Coronary artery (tissue), 2 donors: ENCODE data around the gene PHAF1.
A peak's percentile ranks its signal among the peaks of the same experiment; 100 is the strongest.

Source experiments
- DNase-seq: peaks from one replicate; pipeline ENCODE4 v3.0.0-alpha.2; 2017; ENCODE audit warnings: low spot score
- H3K27ac ChIP-seq, 2 donors: fragments of 200-600 bp; sonication (generic); one replicate each; pipeline ENCODE4 v1.5.1; 2016 to 2019
- H3K4me3 ChIP-seq: fragments of 200-600 bp; sonication (generic); 2 replicates; pipeline ENCODE4 v1.5.1; 2016; ENCODE audit warnings: mild to moderate bottlenecking, moderate library complexity
- CTCF ChIP-seq: fragments of 200-600 bp; sonication (generic); IDR thresholded peaks from one replicate; pipeline ENCODE4 v1.5.1; 2019; ENCODE audit warnings: antibody characterized with exemption

Gene PHAF1

GRCh38 chr16:67193536-67193935 is 83.8 kb downstream of the PHAF1 start:
- no peak for TF ChIP-seq CTCF
- Histone ChIP-seq H3K27ac (no peak overlapping the region), H3K4me3 (peak overlapping the region; percentile 96)
- no peak for DNase-seq

- no peak for TF ChIP-seq CTCF
- Histone ChIP-seq H3K4me3 (no peak overlapping the region), H3K27ac (no peak overlapping the region)
- DNase-seq = no peak
Observed at GRCh38 chr16:67194260-67194659, 84.5 kb downstream of the PHAF1 start.

DNA sequence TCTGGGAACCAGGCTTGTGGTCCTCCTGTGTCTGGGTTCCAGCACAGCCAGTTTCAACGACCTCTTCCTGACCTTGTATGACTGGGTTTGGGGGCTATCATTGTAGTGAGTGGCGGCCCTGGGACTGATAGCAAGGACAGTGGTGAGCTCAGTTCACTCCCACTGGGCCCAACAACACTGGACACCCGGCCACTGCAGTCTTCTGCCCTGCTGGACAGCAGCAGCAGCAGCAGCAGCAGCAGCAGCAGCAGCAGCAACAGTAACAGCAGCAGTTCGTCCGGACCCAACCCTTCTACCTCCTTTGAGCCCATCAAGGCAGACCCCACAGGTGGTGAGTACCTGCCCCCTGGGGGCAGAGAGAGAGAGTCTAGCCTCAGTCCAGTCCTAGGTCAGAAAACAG is 85.9 kb downstream of the PHAF1 start:
- Histone ChIP-seq H3K27ac (no peak overlapping the region), H3K4me3 (no peak overlapping the region)
- no peak for DNase-seq
- TF ChIP-seq CTCF = no peak

- no peak for DNase-seq
- H3K27ac ChIP-seq = no peak overlapping the region
- no peak overlapping the region for H3K4me3 ChIP-seq
- TF ChIP-seq CTCF = no peak
Observed at GRCh38 chr16:67196881-67197280, 87.1 kb downstream of the PHAF1 start.

DNA sequence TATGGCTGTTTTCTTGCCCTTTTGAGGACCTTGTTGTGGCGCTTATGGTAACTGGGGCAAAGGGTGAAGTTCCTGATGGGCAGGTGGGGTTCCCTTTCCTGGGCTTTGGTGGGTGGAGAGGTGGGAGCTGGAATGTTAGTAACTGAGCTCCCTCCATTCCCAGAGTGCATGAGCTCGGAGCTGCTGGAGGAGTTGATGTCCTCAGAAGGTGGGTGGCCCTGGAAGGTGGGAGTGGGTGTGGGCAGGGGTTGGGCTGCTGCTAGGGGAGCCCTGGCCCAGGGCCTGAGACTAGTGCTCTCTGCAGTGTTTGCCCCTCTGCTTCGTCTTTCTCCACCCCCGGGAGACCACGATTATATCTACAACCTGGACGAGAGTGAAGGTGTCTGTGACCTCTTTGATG is 88.0 kb downstream of the PHAF1 start:
- no peak overlapping the region for H3K27ac ChIP-seq
- no peak for TF ChIP-seq CTCF
- no peak for DNase-seq
- no peak overlapping the region for H3K4me3 ChIP-seq
